22Rv1 (cell line): ENCODE data around the gene THAP4.

Experiments
- CTCF ChIP-seq: fragments of 450-650 bp; IDR thresholded peaks from 2 replicates; pipeline ENCODE4 v1.5.1; 2017; ENCODE audit warnings: mild to moderate bottlenecking
- ZFX ChIP-seq: fragments of 450-650 bp; IDR thresholded peaks from 2 replicates; pipeline ENCODE4 v1.6.1; 2017; ENCODE audit warnings: antibody characterized with exemption, borderline replicate concordance

DNA sequence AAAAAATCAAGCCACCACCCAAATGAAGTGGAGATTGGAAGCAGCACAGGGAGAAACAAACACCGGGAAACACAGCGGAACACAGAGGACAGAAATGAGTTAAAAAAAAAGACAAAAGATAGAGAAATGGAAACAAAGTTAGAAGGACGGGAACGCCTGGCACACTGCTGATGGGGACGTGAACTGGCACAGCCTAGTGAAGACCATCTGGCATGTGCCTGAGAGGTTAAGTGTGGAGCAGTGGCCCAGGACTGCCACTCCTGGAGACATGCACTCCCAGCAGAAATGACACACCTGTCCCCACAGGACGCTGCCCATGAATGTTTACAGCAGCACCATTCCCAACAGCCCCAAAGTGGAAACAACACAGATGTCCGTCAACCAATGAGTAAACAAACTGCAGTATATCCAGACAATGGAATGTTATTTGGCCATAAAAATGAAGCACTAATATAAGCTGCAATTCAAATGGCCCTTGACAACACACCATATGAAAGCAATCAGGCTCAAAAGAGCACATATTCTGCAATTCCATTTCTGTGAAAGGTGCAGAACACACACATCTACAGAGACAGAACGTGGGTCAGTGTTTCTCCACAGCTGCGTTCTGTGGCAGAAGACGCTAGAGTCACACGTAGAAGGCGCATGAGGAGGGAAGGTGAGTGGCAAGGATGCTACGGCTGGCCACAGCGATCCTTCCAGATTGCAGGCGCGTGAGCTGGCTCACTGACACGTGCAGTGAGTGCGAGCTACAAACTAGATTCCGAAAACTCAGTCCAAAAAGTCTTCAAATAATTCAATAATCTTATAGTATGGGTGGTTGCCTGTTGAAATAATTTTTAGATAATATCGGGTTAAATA is 24.6 kb downstream of the THAP4 start:
- no peak for TF ChIP-seq CTCF
- TF ChIP-seq ZFX = no peak
